Measurements from ENCODE around the gene STEAP2. TPM values are rescaled to one million over a fixed set of nuclear protein-coding genes. Genes with fewer than 3 reads are reported as not detected.
A peak's percentile ranks its signal among the peaks of the same experiment; 100 is the strongest.

Gene STEAP2
- total RNA-seq, 6 experiments from 2014 or later = 1.5 to 9.8 (median 5.3) TPM

DNA sequence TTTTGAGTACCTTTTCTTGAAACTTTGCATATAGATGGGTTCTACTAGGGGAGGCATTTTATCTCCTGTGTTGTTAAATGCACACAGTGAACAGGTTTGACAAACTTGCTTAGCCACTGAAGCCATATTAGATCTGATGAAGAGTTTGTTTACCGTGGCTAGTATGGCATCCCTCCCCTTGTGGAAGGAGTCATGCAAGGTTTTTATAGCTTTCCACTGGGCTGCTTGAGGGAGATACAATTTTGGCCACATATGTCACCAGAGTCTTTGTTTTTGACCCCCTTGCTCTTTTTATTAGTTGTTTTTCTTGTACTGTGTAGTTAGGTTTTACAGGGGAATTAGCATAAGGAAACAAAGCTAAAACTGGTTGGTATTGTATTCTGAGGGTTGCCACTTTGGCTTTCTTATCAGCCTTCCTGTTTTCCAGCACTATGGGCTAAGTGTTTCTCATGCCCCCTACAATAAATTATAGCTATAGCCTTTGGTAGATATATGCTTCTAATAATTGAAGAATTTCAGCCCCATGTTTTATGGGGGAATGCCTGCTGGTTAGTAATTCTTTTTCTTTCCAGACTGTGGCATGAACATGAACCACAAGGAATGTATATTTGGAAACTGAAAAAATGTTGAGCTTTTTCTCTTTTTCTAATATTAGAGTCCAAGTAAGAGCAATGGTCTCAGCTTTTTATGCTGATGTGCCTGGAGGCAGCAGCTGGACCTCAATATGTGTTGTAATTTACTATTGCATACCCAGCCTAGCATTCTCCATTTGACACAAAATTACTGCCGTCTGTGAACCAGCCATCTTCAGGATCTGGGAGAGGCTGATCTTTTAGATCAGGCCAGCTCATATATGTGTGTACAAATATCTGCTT is 18.4 kb upstream of the STEAP2 start:
- H3K36me3 ChIP-seq = no peaks in the 10 kb centered on the region
- DNase-seq = no peak
- TF ChIP-seq, protein P1, sequence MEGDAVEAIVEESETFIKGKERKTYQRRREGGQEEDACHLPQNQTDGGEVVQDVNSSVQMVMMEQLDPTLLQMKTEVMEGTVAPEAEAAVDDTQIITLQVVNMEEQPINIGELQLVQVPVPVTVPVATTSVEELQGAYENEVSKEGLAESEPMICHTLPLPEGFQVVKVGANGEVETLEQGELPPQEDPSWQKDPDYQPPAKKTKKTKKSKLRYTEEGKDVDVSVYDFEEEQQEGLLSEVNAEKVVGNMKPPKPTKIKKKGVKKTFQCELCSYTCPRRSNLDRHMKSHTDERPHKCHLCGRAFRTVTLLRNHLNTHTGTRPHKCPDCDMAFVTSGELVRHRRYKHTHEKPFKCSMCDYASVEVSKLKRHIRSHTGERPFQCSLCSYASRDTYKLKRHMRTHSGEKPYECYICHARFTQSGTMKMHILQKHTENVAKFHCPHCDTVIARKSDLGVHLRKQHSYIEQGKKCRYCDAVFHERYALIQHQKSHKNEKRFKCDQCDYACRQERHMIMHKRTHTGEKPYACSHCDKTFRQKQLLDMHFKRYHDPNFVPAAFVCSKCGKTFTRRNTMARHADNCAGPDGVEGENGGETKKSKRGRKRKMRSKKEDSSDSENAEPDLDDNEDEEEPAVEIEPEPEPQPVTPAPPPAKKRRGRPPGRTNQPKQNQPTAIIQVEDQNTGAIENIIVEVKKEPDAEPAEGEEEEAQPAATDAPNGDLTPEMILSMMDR (IDR thresholded peaks at IDR 0.05) = no peak
- TF ChIP-seq POLR2A (IDR thresholded peaks at IDR 0.05) = no peak
- no peaks in the 10 kb centered on the region for H3K9me3 ChIP-seq
- H3K4me1 ChIP-seq = peaks cover 0 to 4% (median 0%) of the 10 kb centered on the region in 4 donors
- intact Hi-C loops (cut with DNase I) = no loop called here
- no peak overlapping the region for H3K27ac ChIP-seq
- H3K4me3 ChIP-seq = no peak overlapping the region
- 62% methylated on average over 2 of the region's 2 CpGs for WGBS (ENCODE audit: insufficient coverage, low coverage, low lambda C conversion rate, missing lambda C conversion rate)
- ATAC-seq = no peak
- no peaks in the 10 kb centered on the region for H3K27me3 ChIP-seq

DNA sequence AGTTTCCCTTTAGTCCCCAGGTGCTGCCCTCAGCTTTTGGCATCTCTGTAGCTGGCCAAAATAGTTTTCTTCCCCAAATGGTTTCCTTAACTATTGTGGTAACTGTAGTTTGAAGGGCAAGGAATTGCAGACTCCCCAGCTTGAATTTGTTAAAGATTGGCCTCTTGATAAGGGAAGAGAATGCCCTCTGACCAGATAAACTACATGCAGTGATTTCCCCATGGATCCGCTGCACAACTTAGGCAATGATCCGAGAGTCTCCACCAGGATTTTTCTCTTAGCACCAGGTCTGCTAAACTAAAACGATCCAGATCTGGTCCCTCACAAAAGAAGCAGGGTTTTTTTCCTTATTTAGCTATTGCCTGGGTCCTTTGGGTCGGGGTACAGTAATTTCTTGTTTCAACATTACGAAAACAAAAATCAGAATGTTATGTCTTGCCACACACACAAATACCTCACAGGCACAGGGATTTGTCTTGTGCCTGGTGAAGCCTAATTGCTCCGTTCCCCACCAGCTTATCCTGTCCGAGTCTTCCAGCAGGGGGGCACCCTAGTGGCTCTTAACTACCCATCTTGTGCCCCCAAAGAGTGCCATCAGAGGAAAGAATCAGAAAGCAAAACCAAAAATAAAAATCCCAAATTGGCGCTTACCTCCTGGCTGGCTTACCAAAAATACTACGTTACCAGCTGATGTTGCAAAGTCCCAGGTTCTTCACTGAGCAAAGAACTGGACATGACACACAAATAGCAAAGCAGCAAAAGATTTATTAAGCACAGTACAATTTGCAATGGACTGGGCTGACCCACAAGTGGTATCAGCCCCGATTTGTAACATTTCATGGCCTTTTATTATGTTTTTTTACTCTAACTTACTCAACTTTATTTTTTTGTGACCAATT is 16.4 kb upstream of the STEAP2 start:
- peak; percentile 81 to 89 (median 86) for ATAC-seq

DNA sequence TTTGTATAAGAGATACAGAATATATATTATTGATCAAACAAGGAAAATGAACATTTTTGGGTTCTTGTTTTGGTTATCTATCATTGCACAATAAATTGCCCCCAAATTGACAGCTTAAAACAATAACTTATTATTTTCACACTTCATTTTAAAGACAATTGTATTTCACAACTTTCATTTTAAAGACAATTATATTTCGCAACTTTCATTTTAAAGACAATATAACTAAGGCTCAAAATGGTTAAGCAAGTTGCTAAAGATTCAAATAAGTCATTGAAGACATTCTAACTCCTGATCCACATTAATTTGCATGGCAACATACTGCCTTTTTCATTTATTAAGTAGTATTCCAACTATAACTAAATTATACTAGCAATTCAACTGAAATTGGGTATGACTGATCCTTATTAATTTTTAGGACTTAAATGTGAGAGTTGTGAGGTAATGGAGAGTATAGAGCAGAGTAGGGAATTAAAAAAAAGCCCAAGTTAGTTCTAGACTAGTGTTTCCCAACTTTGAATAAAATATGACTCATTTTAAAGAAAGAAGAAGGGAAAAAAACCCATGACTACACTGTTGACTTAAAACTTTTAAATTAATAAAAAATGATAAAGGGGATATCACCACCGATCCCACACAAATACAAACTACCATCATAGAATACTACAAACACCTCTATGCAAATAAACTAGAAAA is 9.9 kb upstream of the STEAP2 start:
- TF ChIP-seq, protein P1 (IDR thresholded peaks at IDR 0.05) = no peak
- no peak for TF ChIP-seq POLR2A (IDR thresholded peaks at IDR 0.05)
- Histone ChIP-seq H3K4me3 (no peak overlapping the region), H3K9me3 (no peaks in the 10 kb centered on the region), H3K27ac (no peak overlapping the region), H3K36me3 (no peaks in the 10 kb centered on the region), H3K27me3 (no peaks in the 10 kb centered on the region), H3K4me1 (no peaks in the 10 kb centered on the region)
- 88% methylated on average over 2 of the region's 2 CpGs for WGBS (ENCODE audit: insufficient coverage, low coverage, low lambda C conversion rate, missing lambda C conversion rate)
- no peak for DNase-seq
- intact Hi-C loops (cut with DNase I) = no loop called here
- no peak for ATAC-seq

More for the DNA sequence above, 16.4 kb upstream of the STEAP2 start:
- H3K4me3 ChIP-seq = peak overlapping the region; percentile 19 to 55 (median 40)
- H3K4me1 ChIP-seq = no peaks in the 10 kb centered on the region
- H3K36me3 ChIP-seq = no peaks in the 10 kb centered on the region
- no peak for TF ChIP-seq POLR2A (IDR thresholded peaks at IDR 0.05)
- TF ChIP-seq, protein P1 (IDR thresholded peaks at IDR 0.05) = no peak
- H3K27ac ChIP-seq = peak overlapping the region; percentile 49 to 78 (median 77)
- intact Hi-C loops (cut with DNase I) = no loop called here
- no peaks in the 10 kb centered on the region for H3K27me3 ChIP-seq
- DNase-seq = no peak
- no peaks in the 10 kb centered on the region for H3K9me3 ChIP-seq
- 33% methylated on average over 10 of the region's 10 CpGs for WGBS (ENCODE audit: insufficient coverage, low coverage, low lambda C conversion rate, missing lambda C conversion rate)

DNA sequence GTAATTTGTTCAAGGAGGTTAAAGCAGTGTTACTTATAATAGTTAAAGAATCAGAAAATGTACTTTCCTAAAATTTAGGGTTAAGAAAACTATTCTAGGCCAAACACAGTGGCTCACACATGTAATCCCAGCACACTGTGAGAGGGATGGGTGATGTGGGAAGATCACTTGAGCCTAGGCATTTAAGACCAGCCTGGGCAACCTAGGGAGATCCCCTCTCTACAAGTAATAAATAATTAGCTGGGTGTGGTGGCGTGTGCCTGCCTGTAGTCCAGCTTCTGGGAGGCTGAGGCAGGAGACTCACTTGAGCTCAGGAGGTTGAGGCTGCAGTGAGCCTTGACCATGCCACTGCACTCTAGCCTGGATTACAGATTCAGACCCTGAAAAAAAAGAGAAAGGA is 3.6 kb upstream of the STEAP2 start:
- no peak for ATAC-seq
- no peak for TF ChIP-seq POLR2A (IDR thresholded peaks at IDR 0.05)
- TF ChIP-seq, protein P1 (IDR thresholded peaks at IDR 0.05) = no peak
- WGBS (ENCODE audit: insufficient coverage, low coverage, low lambda C conversion rate, missing lambda C conversion rate) = no CpG with 5 or more reads among the region's 1 CpG
- no peak for DNase-seq
- Histone ChIP-seq H3K27me3 (no peaks in the 10 kb centered on the region), H3K36me3 (no peaks in the 10 kb centered on the region), H3K9me3 (no peaks in the 10 kb centered on the region), H3K4me3 (no peak overlapping the region), H3K4me1 (peaks cover 0 to 4% (median 0%) of the 10 kb centered on the region in 4 donors), H3K27ac (no peak overlapping the region)
- intact Hi-C loops (cut with DNase I) = no loop called here
